NOMO-1 (cell line): Measurements from ENCODE around the gene UPK3BL2.
"Not testable (repeated sequence)": the region's sequence is repeated elsewhere in the genome, so short reads cannot be mapped to it uniquely, and the experiment has no call there.

ENCODE experiments used
- DNase-seq, 2 experiments: peaks; one replicate each; lab custom pipeline; 2025; ENCODE audit not compliant: unreplicated experiment in 2 of 2; lab: John Stamatoyannopoulos, UW

Gene UPK3BL2

DNA sequence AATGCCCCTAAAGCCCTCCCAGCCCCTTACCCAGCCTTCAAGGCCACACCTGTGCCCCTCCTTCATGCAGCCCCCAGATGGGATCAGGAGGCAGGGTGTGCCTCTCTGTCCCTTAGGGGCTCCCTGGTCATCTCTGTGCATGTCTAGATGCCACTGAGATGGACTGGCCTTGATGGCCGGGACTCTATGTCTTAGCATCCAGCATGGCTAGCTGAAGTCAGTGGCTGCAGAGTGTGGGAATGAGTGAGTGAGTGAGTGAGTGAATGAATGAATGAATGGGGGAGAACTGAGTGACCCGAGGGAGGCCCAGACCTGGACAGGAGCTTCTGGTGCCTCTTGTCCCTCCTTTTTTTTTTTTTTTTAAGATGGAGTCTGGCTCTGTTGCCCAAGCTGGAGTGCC is 11.4 kb downstream of the UPK3BL2 start:
- DNase-seq, result not testable (repeated sequence)

DNA sequence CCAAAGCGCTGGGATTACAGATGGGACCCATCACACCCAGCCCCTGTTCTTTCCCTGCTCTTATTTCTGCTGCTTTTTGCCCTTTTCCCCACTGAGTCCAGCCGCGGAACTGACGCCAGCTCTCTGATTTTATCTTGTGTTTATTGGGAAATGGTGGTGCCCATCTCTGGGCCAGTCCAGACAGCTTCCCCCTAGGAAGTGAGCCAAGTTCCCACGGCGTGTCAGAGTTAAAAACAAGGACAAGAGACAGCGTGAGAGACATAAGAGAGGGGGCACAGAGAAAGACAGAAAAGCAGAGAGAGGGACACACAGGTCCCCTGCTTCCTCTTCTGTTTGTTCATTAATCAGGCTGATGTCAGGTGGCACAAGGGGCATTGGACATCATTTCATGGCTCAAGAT is 11.9 kb downstream of the UPK3BL2 start:
- DNase-seq, result not testable (repeated sequence)

- DNase-seq, result not testable (repeated sequence)
Observed at GRCh38 chr7:102527822-102528793, 15.4 kb downstream of the UPK3BL2 start.

GRCh38 chr7:102527182-102527581 is 16.3 kb downstream of the UPK3BL2 start:
- not testable (repeated sequence) for DNase-seq

GRCh38 chr7:102524803-102525202 is 18.7 kb downstream of the UPK3BL2 start:
- not testable (repeated sequence) for DNase-seq

GRCh38 chr7:102520797-102521196 is 22.7 kb downstream of the UPK3BL2 start:
- DNase-seq, result not testable (repeated sequence)

DNA sequence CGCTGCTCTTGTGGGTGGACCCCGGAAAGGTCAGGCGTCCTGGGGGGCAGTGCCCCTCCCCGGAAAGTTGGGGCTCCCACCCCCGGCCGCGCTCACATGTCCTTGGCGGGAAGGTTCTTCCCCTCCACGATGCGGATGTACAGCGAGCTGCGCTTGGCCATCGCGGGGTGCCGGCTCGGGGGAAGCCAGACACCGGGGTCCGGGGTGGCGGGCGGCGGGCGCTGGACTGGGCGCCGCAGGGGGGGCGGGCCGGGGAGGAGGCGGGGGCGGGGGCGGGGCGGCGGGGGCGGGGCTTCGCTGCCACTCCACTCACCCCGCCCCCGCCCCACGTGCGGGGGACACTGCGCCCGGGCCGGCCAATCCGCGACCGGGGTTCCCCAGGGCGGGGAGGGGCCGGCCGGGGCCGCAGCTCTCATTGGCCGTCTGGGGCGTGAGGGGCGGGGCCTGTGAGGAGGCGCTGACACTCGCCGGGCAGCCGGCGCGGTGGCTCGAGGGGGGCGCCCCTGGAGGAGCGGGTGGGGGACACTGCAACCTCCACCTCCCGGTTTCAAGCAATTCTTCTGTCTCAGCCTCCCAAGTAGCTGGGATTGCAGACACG is 25.8 kb downstream of the UPK3BL2 start, which contains the start of gene RASA4B:
TSS of gene RASA4B (minus strand) at position 228 of the 598 bp plus-strand sequence. CDS start at position 161, 67 bp downstream.
- not testable (repeated sequence) for DNase-seq

DNA sequence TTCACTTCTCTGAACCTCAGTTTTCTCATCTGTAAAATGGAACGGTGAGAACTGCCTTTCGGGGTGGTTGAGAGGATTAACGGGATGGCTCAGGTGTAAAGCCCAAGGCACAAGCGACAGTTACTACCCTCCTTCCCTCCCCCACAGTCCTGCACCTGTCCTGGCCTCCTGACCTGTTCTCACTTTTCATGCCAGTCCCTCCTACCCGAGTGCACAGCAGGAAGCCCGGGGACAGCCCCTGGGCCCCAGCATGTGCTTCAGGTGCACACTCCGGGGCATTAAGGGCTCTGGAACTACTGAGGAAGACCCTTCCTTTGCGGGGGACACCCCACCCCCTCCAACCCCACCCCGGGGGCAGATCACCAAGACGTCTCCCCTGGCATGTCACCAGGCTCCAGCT is 26.5 kb downstream of the UPK3BL2 start:
- not testable (repeated sequence) for DNase-seq

GRCh38 chr7:102515889-102516288 is 27.6 kb downstream of the UPK3BL2 start:
- DNase-seq, result not testable (repeated sequence)

DNA sequence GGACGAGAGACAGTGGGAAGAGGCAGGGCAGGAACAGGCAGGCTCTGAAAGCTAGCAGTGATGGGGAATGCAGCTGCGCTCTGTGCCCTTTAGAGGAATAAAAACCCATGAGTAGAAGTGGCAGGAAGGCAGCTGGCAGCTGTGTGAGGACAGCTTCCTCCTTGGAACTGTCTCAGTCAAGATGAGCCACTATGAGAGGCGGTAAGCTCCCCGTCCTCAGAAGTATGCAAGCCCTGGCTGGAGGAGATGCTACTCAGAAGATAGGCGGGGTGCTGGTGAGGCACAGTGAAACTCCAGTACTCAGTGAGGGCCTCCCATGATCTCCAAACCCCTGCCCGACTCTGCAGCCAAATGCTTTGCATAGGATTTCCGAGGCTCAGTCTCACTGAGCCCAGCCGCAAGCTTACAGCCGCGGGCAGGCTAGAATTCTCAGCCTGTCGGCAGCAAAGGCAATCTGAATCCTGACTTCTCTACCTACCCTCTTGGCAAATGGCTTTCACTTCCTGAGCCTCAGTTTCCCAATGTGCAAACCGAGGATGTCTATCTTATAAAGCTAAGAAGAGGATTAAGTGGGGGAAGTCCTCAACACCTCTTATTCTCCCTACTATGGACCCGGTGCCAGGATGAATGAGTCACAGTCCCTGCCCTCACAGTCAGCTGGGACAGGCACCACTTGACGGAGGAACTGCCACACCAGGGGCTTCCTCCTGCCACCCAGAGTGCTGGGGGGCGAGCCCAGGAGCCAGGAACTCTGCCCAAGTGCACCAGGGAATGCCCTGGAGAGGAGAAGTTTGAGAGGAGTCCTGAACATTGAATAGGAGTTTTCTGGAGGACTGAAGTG is 28.4 kb downstream of the UPK3BL2 start:
- not testable (repeated sequence) for DNase-seq

- not testable (repeated sequence) for DNase-seq
Observed at GRCh38 chr7:102512642-102513221, 30.8 kb downstream of the UPK3BL2 start.

DNA sequence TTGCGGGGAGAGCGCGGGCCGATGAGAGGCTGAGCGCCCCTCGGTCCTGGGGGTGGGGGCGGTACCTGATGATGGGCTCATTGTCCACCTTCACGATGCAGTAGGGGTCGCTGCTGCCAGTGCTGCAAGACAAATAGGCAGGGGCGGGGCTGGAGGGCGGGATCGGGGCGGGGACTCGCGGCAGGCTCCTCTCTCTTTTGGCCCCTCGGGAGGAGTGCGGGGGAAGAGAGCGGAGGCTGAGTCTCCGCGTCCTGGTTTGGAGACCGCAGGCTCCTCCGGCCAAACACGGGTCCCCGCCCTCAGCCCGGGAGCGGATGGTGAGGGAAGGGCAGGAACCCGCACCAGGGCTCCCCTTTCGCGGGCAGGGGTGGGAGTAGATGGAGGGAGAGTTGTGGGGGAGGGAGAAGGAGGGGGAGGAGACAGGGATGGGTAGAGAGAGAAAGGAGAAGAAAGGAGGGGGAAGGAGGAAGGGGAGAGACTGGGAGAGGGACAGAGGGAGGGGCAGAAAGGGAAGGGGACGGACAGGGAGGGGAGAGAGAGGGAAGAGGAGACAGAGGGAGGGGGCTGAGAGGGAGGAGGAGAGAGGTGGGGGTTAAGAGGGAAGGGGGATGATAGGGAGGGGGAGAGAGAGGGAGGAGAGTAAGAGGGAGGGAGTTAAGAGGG is 31.5 kb downstream of the UPK3BL2 start:
- DNase-seq, result not testable (repeated sequence)

- not testable (repeated sequence) for DNase-seq
Observed at GRCh38 chr7:102510575-102510974, 32.9 kb downstream of the UPK3BL2 start.

DNA sequence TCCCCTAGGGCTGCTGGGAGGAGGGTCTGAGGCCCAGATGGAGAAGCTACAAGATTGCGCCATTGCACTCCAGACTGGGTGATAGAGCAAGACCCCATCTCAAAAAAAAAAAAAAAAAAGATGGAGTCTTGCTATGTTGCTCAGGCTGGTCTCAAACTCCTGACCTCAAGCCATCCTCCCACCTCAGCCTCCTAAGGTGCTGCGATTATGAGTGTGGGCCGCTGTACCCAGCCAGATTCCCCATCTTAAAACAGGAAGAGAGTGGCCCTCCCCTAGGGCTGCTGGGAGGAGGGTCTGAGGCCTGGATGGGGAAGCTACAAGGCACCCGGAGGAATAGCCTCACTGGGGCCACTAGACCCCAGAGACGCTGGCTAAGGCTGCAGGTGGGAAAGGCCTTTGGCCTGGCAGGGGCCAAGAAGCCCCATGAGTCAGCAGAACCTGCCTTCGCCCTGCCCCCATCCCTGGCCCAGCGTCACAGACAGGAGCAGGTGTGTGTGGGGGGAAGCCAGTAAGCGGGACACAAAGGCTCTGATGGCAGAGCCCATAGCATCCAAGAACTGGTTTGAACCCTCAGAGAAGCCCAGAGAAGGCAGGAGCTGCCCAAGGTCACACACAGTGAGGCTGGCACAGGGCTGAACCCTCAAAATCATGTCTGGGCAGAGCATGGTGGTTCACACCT is 35.9 kb downstream of the UPK3BL2 start:
- not testable (repeated sequence) for DNase-seq

DNA sequence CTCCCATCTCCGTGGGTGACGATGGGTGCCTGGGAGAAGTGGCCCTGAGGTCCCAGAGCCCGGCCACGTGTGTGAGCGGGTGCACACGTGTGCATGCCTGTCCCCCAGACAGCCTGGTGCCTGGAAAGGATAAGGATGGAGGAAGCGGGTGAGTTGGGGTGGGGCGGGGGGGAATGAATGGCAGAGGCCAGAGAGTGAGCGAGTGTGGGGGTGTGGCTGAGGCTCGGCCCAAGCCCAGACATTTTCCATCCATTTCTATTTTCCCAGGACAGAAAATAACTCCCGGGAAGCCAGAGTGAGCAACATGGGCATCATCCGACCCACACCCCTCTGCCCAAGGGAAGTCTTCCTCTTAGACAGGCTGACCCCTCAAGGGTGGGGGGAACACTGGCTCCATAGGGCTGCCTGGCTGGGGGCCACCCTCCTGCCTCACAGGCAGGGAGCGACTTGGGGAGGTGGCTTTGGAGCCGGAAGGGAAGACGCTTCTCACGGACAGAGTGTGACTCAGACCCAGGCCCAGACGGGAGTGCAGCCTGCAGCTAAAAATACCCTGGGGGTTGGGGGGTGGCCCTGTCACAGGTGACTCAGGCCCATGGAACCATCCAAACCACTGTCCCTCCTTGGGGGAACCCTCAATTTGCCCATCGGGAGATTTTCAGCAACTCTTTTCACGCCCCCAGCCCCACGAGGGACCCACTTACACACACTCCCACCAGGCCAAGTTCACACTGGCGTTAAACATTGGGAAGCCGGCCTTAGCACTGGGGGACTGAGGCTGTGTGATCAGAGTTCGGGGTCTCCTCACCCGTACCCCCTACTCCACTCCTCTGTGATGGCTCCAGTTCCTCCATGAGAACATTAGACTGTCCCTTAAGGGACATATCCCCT is 38.0 kb downstream of the UPK3BL2 start:
- DNase-seq, result not testable (repeated sequence)

GRCh38 chr7:102503141-102503540 is 40.4 kb downstream of the UPK3BL2 start:
- DNase-seq, result not testable (repeated sequence)

- not testable (repeated sequence) for DNase-seq
Observed at GRCh38 chr7:102498321-102498720, 45.2 kb downstream of the UPK3BL2 start.

GRCh38 chr7:102497308-102497707 is 46.2 kb downstream of the UPK3BL2 start:
- DNase-seq, result not testable (repeated sequence)
